Stimulated activated naive CD8-positive, alpha-beta T cell treated with anti-CD3 and anti-CD28 coated beads, Interleukin-15, Interleukin-2, amounts not matched to agents 100 ng/mL and 50 ng/mL, for 24 hours (primary cell): ENCODE measurements around the gene CBR1.

Experiments
- H3K27ac Mint-ChIP-seq: one replicate; pipeline ENCODE4 v1.8.0; 2021; ENCODE audit warnings: mild to moderate bottlenecking, mixed read lengths
- H3K27me3 Mint-ChIP-seq: one replicate; pipeline ENCODE4 v1.8.0; 2021; ENCODE audit warnings: mixed read lengths
- H3K36me3 Mint-ChIP-seq: one replicate; pipeline ENCODE4 v1.8.0; 2021; ENCODE audit warnings: low read depth, mixed read lengths
- H3K4me1 Mint-ChIP-seq: one replicate; pipeline ENCODE4 v1.8.0; 2021; ENCODE audit warnings: low read depth, mixed read lengths
- H3K4me3 Mint-ChIP-seq: one replicate; pipeline ENCODE4 v1.8.0; 2021; ENCODE audit warnings: mild to moderate bottlenecking, mixed read lengths
- H3K9me3 Mint-ChIP-seq: one replicate; pipeline ENCODE4 v1.8.0; 2021; ENCODE audit warnings: mixed read lengths

CBR1 gene

DNA sequence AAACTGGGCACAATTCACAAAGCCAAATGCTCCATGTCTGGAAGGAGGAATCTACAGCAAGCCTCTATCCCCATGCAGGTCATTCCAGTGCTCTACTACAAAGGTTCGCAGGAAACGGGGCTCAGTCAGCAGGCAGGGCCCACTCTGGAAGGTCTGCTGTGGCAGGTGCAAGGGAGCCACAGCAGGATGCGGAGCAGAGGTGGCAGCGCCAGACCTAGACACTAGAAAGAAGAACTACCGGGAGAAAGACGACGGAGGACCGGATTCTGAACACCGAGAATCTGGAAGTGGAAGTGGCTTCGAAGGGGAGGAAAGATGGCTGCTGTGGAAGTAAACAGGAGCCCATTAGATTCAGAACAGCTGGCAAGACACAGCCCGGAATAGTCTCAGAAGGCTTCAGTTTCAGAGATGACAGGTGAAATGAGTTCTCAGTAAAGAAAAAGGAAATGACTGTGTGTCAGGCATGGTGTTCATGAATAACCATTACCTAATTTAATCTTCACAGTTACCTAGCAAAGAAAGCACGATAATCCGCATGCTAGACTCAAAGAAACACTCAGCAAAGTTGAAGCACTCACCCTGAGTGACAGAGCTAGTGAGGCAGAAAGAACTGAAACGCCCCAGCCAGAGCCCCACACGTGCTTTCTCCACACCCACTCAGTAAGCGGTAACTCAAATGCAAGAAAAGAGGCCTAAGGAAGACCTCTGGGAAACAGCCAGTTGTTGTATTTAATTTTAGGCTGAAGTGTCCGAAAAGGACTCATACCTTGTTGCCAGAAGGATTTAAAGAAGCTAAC, 30.9 kb upstream of the CBR1 start:
- Mint-ChIP-seq H3K4me3 (no peak overlapping the region), H3K27me3 (no peaks in the 10 kb centered on the region), H3K4me1 (no peaks in the 10 kb centered on the region), H3K27ac (no peak overlapping the region), H3K9me3 (no peaks in the 10 kb centered on the region), H3K36me3 (peaks cover 61% of the 10 kb centered on the region)

DNA sequence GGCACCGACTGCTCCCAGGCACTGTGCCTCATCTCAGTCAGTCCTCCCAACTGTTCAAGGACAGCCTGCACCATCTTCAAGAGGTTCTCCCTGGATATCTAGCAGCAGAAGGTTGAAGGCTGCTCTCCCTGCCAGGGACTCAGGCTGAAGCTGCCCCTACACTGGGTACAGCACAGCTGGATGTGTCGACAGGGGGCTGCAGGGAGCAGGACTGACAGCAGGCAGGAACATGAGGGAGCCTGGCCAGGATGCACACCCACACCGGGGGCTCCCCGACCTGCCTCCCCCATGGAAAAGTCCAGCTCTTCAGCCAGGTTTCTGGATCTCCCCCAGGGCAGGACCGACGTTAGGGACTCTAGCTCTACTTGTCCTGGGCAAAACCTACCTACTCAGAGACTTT, 30.0 kb upstream of the CBR1 start:
- peaks cover 63% of the 10 kb centered on the region for H3K36me3 Mint-ChIP-seq
- no peaks in the 10 kb centered on the region for H3K9me3 Mint-ChIP-seq
- no peak overlapping the region for H3K27ac Mint-ChIP-seq
- no peaks in the 10 kb centered on the region for H3K4me1 Mint-ChIP-seq
- H3K4me3 Mint-ChIP-seq: no peak overlapping the region
- no peaks in the 10 kb centered on the region for H3K27me3 Mint-ChIP-seq

DNA sequence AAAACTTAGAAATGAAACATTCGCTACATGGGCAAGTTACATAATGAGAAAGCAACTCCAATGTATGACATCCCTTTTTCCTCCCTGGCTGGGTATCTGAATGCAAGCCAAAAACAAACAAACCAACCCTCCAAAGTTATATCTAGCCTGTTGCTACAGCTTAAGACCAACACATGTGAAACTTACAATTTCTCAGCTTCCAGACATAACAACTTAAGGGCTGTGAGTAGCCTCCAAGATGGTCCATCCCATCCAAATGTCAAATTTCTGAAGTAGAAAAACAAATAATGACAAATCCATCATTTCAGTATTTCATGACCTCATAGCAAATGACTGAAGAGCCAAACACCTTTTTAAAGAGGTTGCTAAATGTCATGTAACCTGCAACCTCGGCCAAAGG, 29.4 kb upstream of the CBR1 start:
- Mint-ChIP-seq H3K27ac (no peak overlapping the region), H3K4me1 (no peaks in the 10 kb centered on the region), H3K27me3 (no peaks in the 10 kb centered on the region), H3K4me3 (no peak overlapping the region), H3K36me3 (peaks cover 63% of the 10 kb centered on the region), H3K9me3 (no peaks in the 10 kb centered on the region)

DNA sequence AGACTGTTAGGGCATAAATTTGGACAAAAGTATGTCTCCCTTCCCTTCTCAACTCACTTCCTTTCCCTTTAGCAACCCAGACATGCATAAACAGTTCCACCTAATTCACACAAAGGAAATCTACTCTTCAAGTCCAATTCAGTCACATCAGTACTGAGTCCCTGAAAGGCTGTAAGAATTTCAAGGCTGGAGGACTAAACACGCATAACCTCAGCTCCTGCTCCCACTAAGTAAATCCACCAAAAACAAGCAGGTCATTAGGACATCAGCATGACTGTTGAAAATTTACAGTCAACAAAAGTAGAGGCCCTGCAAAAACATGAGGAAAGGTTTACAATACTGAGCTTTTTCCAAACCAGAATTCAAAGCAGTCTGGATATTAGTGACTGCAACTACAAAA, 27.9 kb upstream of the CBR1 start:
- Mint-ChIP-seq H3K4me3 (no peak overlapping the region), H3K27me3 (no peaks in the 10 kb centered on the region), H3K27ac (no peak overlapping the region), H3K9me3 (no peaks in the 10 kb centered on the region), H3K36me3 (peaks cover 67% of the 10 kb centered on the region), H3K4me1 (no peaks in the 10 kb centered on the region)

DNA sequence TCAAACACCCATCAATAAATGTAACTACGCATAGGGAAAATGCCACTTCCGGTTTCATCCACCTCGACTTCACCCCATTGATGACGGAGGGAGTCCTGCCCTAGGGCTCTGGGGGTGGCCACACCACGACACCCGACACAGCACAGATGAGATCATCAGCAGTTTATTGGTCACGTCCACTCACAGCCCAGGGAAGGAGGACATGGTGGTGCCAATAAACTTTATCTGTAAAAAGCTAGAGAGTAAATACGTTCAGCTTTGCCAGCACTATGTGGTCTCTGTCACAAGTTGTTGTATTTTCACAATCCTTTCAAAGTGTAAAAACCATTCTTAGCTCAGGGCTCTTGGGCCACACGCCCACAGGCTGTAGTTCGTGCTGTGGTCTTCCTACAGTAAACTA, 25.8 kb upstream of the CBR1 start:
- Mint-ChIP-seq H3K9me3 (no peaks in the 10 kb centered on the region), H3K36me3 (peaks cover 69% of the 10 kb centered on the region), H3K27me3 (no peaks in the 10 kb centered on the region), H3K27ac (no peak overlapping the region), H3K4me1 (peaks cover 5% of the 10 kb centered on the region), H3K4me3 (no peak overlapping the region)

DNA sequence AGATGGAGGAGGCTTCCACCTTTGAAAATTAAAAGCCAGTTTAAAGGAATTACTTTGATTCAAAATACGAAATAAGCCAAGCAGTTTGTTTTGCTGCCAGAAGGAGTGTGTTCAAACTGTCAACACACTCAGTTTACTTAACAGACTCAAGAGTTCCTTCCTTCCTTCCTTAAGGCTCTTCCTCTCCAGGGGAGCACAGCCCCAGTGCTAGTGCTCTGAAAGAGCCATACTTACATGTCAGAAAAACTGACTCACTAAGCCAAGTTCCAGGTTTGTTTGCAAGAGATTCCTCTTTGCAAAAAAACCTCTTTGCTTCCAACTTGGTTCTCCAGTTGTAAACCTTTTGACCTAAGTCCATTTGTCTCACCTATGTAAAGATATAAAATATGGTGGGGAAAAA, 23.8 kb upstream of the CBR1 start:
- no peak overlapping the region for H3K27ac Mint-ChIP-seq
- H3K27me3 Mint-ChIP-seq: no peaks in the 10 kb centered on the region
- H3K4me3 Mint-ChIP-seq: no peak overlapping the region
- H3K9me3 Mint-ChIP-seq: no peaks in the 10 kb centered on the region
- H3K4me1 Mint-ChIP-seq: peaks cover 5% of the 10 kb centered on the region
- peaks cover 75% of the 10 kb centered on the region for H3K36me3 Mint-ChIP-seq

DNA sequence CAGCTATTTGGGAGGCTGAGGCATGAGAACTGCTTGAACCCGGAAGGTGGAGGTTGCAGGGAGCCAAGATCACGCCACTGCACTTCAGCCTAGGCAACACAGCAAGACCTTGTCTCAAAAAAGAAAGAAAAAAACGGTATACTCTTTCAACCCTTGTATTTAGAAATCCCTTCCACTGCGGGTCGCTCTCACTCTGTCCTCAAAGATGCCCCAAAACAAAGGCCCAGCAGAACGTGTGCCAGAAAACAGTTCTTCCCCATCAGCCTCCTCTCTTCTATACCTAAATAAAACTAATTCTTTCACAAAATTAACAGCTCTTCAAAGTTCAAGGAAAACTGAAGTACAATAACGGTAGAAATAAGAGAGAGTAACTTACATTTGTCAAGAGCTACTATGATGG, 22.7 kb upstream of the CBR1 start:
- H3K9me3 Mint-ChIP-seq: no peaks in the 10 kb centered on the region
- no peak overlapping the region for H3K4me3 Mint-ChIP-seq
- H3K4me1 Mint-ChIP-seq: peaks cover 5% of the 10 kb centered on the region
- no peak overlapping the region for H3K27ac Mint-ChIP-seq
- H3K36me3 Mint-ChIP-seq: peaks cover 72% of the 10 kb centered on the region
- H3K27me3 Mint-ChIP-seq: no peaks in the 10 kb centered on the region

DNA sequence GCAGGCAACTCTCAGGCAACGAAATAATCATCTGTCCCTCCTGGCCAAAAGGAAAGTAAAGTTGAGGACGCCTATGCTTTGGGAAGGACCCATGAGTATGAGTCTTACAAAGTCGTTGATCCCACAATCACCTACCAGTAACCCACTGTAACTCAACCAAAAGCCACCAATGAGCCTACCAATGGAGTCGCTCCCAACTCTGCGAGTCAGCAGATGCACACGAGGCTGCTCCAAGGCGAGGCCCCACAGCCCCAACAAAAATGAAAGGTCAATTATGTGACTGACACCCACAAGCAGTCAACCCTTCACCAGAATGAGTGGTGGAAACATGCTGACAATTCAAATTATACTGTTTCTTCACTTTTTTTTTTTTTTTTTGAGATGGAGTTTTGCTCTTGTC, 21.5 kb upstream of the CBR1 start:
- H3K27ac Mint-ChIP-seq: no peak overlapping the region
- peaks cover 76% of the 10 kb centered on the region for H3K36me3 Mint-ChIP-seq
- peaks cover 12% of the 10 kb centered on the region for H3K4me1 Mint-ChIP-seq

DNA sequence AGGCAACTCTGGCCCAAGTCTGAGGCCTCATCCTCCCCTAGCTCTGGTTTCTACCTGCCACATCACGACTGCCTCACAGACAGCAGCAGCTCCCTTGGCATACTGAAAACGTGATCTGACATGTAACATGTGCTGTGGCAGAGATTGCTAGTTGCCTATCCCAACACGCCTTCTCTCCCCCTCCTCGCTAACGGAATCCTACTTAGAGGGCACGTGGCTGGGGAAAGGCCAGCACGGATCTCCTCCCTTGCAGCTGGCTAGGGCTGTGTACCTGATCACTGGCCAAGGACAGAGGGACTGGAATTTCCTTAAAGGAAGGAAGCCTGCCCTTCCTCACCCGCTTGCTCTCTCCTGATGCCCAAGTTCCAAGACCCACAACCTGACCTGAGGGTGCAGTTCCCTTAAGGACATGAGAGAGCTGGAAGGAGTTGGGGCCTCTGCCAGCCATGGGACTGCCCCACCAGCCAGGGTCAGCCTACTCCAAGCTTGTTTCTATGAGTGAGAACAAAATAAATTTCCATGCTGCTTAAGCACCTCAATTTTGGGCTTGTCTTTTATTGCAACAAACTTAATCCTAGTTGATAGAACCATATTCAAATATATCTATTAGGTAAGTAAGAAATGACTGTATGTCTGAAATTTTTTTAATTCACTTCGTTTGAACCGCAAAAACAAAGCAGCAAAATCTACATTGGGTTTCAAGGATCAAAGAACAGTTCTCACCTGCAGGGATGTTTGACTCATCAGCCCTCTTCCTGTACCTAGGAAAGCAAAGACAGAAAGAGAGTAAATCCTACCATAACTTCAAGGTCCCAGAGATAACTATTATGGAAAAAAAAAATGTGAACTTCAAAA, 16.7 kb upstream of the CBR1 start:
- Mint-ChIP-seq H3K27me3 (no peaks in the 10 kb centered on the region), H3K4me1 (peaks cover 30% of the 10 kb centered on the region), H3K4me3 (no peak overlapping the region), H3K9me3 (no peaks in the 10 kb centered on the region), H3K36me3 (peaks cover 80% of the 10 kb centered on the region), H3K27ac (no peak overlapping the region)

More for the DNA sequence above, 21.5 kb upstream of the CBR1 start:
- no peaks in the 10 kb centered on the region for H3K9me3 Mint-ChIP-seq
- H3K4me3 Mint-ChIP-seq: no peak overlapping the region
- no peaks in the 10 kb centered on the region for H3K27me3 Mint-ChIP-seq

DNA sequence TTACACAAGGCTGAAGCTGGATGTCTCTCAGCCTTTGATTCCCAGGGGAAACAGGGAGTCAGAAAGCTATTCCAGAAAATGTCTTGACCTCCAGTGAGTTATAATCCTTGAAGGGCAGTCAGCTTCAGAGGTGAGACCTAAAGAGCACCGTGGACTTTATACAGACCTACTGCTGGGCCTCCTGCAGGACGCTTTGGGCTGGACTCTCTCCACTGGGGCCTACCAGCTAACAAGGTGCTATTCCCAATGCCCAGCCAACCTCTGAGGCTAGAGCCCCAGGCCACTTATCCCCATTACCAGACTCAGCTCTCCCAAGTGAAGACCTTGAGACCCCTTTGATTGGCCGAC, 16.1 kb upstream of the CBR1 start:
- peaks cover 35% of the 10 kb centered on the region for H3K4me1 Mint-ChIP-seq
- H3K27ac Mint-ChIP-seq: no peak overlapping the region
- no peaks in the 10 kb centered on the region for H3K27me3 Mint-ChIP-seq
- peaks cover 76% of the 10 kb centered on the region for H3K36me3 Mint-ChIP-seq
- H3K4me3 Mint-ChIP-seq: no peak overlapping the region
- no peaks in the 10 kb centered on the region for H3K9me3 Mint-ChIP-seq

DNA sequence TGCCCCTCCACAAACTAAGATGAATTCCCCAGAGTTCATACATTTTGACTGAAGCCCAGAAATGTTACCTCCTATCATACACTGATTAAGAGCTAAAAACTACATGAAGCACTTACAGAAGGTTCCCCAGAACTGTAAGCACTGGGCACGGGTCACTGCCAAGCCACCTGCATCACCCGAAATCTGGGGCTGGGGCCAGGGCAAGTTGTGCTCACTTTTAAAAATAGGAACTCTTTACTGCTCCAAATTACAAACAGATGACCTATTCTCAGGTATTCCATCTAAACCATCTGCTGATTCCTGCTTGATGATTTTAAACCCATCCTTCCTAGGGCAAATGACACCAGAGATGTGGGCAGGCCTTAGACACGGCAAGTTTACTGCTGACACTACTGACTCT, 14.3 kb upstream of the CBR1 start:
- Mint-ChIP-seq H3K4me1 (peaks cover 34% of the 10 kb centered on the region), H3K9me3 (no peaks in the 10 kb centered on the region), H3K27ac (no peak overlapping the region), H3K36me3 (peaks cover 59% of the 10 kb centered on the region), H3K4me3 (no peak overlapping the region), H3K27me3 (no peaks in the 10 kb centered on the region)

DNA sequence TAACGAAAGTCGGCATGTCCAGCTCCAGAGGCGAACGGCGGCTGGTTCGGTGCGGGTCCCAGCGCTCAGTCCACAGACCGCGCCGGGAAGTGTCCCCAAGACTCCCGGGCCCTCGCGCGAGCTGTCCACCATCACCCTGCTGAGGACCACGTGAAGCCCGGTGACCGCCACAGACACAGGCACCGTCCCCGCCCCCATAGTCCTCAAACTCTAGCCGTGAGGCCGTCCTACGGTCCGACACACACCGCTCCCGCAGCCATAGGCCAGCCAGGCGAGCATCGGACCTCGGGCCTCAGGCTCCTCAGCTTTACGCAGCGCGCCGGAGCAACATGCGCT, 10.0 kb upstream of the CBR1 start:
- H3K36me3 Mint-ChIP-seq: peaks cover 33% of the 10 kb centered on the region
- peak overlapping the region; percentile 93 for H3K27ac Mint-ChIP-seq
- peak overlapping the region; percentile 91 for H3K4me3 Mint-ChIP-seq
- peaks cover 24% of the 10 kb centered on the region for H3K4me1 Mint-ChIP-seq
- H3K27me3 Mint-ChIP-seq: no peaks in the 10 kb centered on the region
- no peaks in the 10 kb centered on the region for H3K9me3 Mint-ChIP-seq

DNA sequence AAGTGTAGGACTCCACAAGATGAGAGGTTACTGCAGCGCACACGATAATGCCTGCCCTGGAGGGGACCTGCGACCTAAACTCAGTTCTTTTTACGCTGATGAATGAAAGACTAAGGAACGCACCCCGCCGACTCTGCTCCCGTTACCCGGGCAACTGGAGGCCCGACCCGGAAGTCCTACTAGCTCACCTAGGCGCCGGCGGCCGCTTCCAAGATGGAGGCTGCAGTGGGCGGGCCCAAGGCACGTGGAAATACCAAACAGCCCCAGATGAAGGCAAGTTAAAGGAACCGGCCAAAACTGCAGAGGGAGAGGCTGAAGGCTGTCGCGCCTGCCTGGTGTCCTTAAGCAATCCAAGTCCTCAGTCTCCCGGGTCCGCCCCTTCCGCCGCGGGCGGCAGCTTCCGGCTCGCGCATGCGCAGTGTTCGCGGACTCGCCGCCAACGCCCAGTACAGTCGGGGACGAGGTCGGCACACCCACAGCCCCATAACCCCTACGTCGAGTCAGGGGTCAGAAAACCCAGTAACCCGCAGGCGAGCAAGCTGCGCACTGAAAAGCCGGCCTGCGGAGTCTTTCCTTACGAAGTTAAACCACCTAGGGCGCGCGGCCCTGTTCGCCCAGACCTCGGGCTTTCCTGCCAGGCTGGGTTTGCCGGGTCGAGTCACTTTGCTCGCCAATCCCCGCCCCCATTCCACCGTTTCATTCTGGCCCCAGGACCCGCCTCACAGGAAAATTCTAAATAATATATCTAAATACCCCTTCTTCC, 9.5 kb upstream of the CBR1 start, which contains the start of gene SETD4:
TSS of gene SETD4 (minus strand) at position 368 of the 763 bp plus-strand sequence. CDS start 1,638 bp downstream, outside the sequence.
- peaks cover 28% of the 10 kb centered on the region for H3K4me1 Mint-ChIP-seq
- no peaks in the 10 kb centered on the region for H3K27me3 Mint-ChIP-seq
- H3K27ac Mint-ChIP-seq: peak within 1 kb of the TSS; percentile 93
- peaks cover 27% of the 10 kb centered on the region for H3K36me3 Mint-ChIP-seq
- H3K4me3 Mint-ChIP-seq: peak within 1 kb of the TSS; percentile 91
- H3K9me3 Mint-ChIP-seq: no peaks in the 10 kb centered on the region

DNA sequence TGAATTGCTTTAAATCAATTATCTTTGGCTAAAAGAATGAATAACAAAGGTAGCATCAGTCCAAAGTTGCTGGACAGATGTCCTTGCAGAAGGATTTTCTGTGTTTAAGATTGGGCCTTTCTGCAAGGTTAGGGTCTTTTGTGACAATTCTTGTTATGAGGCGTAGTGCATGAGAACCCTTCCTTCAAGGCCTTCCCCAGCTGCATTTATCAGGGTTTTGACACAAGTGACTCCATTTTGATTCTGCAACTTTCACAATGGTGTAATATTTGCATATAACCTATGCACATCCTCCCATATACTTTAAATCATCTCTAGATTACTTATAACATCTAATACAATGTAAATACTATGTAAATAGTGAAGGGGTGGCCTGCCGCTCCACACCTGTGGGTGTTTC, 8.4 kb upstream of the CBR1 start:
- no peak overlapping the region for H3K27ac Mint-ChIP-seq
- H3K4me1 Mint-ChIP-seq: peaks cover 36% of the 10 kb centered on the region
- no peaks in the 10 kb centered on the region for H3K27me3 Mint-ChIP-seq
- H3K4me3 Mint-ChIP-seq: peak overlapping the region; percentile 91
- H3K36me3 Mint-ChIP-seq: peaks cover 16% of the 10 kb centered on the region
- H3K9me3 Mint-ChIP-seq: no peaks in the 10 kb centered on the region
